Measurements from ENCODE around the gene MAPK12.

- TF ChIP-seq CTCF (IDR thresholded peaks at IDR 0.05 in 8 of 11, conservative IDR thresholded peaks at IDR 0.05 in 3 of 11) (peak in 1 of 11 experiments; percentile 1), POLR2A (IDR thresholded peaks at IDR 0.05) (no peak)
Observed at GRCh38 chr22:50251477-50252081, 9.9 kb downstream of the MAPK12 start.
